Pancreas (tissue), 10 donors: ENCODE measurements around the gene ITGA1. TPM values are rescaled to one million over a fixed set of nuclear protein-coding genes. Genes with fewer than 3 reads are reported as not detected.

Experiments used
- ATAC-seq, 4 donors: fragments of 200-7000 bp; cut with Tn5 transposase; one replicate each; pipeline versions ENCODE4 v1.8.0 to v1.9.1; 2020; ENCODE audit warnings: mild to moderate bottlenecking in 4 of 4, moderate library complexity in 4 of 4
- DNase-seq, 6 donors: peaks; one replicate each; pipeline ENCODE4 v3.0.0-alpha.2; 2020
- FAIRE-seq: peaks from 2 replicates; lab custom pipeline; 2012; peaks lifted over from hg19 to GRCh38; lab: Jason Lieb, UNC
- H3K27ac ChIP-seq, 4 donors: fragments of 200-600 bp; sonication (generic); 1 replicate in 3 of 4; 2 replicates in 1 of 4; pipeline versions ENCODE4 v1.5.0 to v1.8.0; 2020
- H3K27me3 ChIP-seq, 4 donors: fragments of 200-600 bp; one replicate each; pipeline ENCODE4 v1.8.0; 2021
- H3K36me3 ChIP-seq, 3 donors: fragments of 200-600 bp; sonication (generic) in 1 of 3; one replicate each; pipeline versions ENCODE4 v1.5.0 to v1.8.0; 2020 to 2021
- H3K4me1 ChIP-seq, 3 donors: fragments of 200-600 bp; one replicate each; pipeline ENCODE4 v1.8.0; 2021
- H3K4me3 ChIP-seq, 4 donors: fragments of 200-600 bp; sonication (generic) in 2 of 4; one replicate each; pipeline versions ENCODE4 v1.5.0 to v1.8.0; 2020 to 2021
- H3K9me3 ChIP-seq, 4 donors: fragments of 200-600 bp; one replicate each; pipeline ENCODE4 v1.8.0; 2021
- CTCF ChIP-seq, 4 donors: fragments of 200-600 bp; sonication (generic) in 3 of 4; IDR thresholded peaks; one replicate each; pipeline versions ENCODE4 v1.5.0 to v1.8.0; 2021; ENCODE audit warnings: antibody characterized with exemption in 4 of 4
- WGBS, 2 donors: extraction: QIAGEN DNeasy Blood & Tissue Kit; methylation state at CpG; one replicate each; pipeline ENCODE4 v1.1.7; 2013; 5-methylcytosine and 5-hydroxymethylcytosine counted together
- intact Hi-C, 3 donors: fragments of 100-400 bp; cut with DNase I; formaldehyde crosslinking; loops; one replicate each; pipeline versions ENCODE4 v1.11.1 to v1.14.2; 2022
- polyA plus RNA-seq, 2 donors: library from polyadenylated mRNA; stranded (reverse); fragments of 200-250 nt; gene quantifications; one replicate each; pipeline ENCODE4 v1.2.3, GENCODE V29; 2013
- total RNA-seq, 6 donors: library from RNA; stranded (reverse); fragmentation: NEBNext Ultra II Directional in 4 of 6; extraction: Animal tissue kit (Norgen Biotek cat#: 25700) in 4 of 6; gene quantifications; one replicate each; pipeline versions ENCODE4 v1.2.1 to v1.2.4, GENCODE V29; 2021 to 2023
- donor health status: healthy with polysubstance abuse.
- donor health status: DM: no; HTN: no; CAD: no; lungs with moderate emphysema.
- donor health status: DM: no; HTN: no; CAD: no.
- donor health status: control.
- donor health status: control.
- donor health status: Bipolar disorder and iron deficiency.
- donor health status: DM: yes; HTN: yes; CAD: no.
- donor health status: DM: no; HTN: no; CAD: no.
- donor health status: DM: no; HTN: no; CAD: no.
- donor health status: DM: yes; HTN: yes; CAD: no.

The ITGA1 gene
- total and polyA plus RNA-seq, 8 donors = 1.9 to 18.3 (median 6.3) TPM

- H3K4me3 ChIP-seq = no peak overlapping the region
- FAIRE-seq (peak; percentile 20), ATAC-seq (no peak), DNase-seq (no peak)
- WGBS, 2 donors = 59 to 67% methylated on average over 2 of the region's 2 CpGs
- H3K27ac ChIP-seq = no peak overlapping the region
- H3K27me3 ChIP-seq = no peaks in the 10 kb centered on the region
- H3K9me3 ChIP-seq = no peaks in the 10 kb centered on the region
- no peaks in the 10 kb centered on the region for H3K36me3 ChIP-seq
- intact Hi-C loops = no loop called here
- TF ChIP-seq CTCF (IDR thresholded peaks at IDR 0.05) = no peak
- no peaks in the 10 kb centered on the region for H3K4me1 ChIP-seq
These were observed 115.4 kb downstream of the ITGA1 start for GRCh38 chr5:52903142-52903541.

- no peak for ATAC-seq
These were observed 118.6 kb downstream of the ITGA1 start for GRCh38 chr5:52906343-52906742.

DNA sequence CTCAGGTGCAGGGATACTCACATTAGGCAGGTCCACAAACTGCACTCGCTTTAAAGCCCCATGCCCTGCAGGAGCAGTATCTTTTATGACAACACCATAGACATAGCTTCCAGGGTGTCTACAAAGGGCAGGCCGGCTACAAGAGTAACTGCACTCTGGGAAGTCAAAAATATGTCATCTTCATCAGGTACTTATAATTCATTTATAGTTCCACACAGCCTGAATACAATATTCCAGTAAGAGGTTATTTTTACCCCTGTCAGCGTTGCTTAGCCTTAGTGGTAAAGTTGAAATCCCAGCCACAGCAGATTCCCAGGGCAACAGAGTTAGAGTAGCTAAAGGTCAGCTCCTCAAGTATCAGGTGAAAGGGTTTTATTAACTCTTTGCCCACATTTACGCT lies 119.1 kb downstream of the ITGA1 start:
- no peak overlapping the region for H3K27ac ChIP-seq
- DNase-seq = no peak
- no peaks in the 10 kb centered on the region for H3K36me3 ChIP-seq
- FAIRE-seq = no peak
- no peaks in the 10 kb centered on the region for H3K4me1 ChIP-seq
- intact Hi-C loops = no loop called here
- no peak overlapping the region for H3K4me3 ChIP-seq
- no peaks in the 10 kb centered on the region for H3K9me3 ChIP-seq
- 79 to 83% methylated on average over 4 of the region's 4 CpGs for WGBS, 2 donors
- TF ChIP-seq CTCF (IDR thresholded peaks at IDR 0.05) = no peak
- no peaks in the 10 kb centered on the region for H3K27me3 ChIP-seq
- no peak for ATAC-seq

More at GRCh38 chr5:52906343-52906742, 118.6 kb downstream of the ITGA1 start:
- no peaks in the 10 kb centered on the region for H3K9me3 ChIP-seq
- no peak for TF ChIP-seq CTCF (IDR thresholded peaks at IDR 0.05)
- H3K27ac ChIP-seq = no peak overlapping the region
- intact Hi-C loops = no loop called here
- no peaks in the 10 kb centered on the region for H3K36me3 ChIP-seq
- WGBS, 2 donors = 83 to 84% methylated on average over 1 of the region's 1 CpG
- no peak overlapping the region for H3K4me3 ChIP-seq
- no peaks in the 10 kb centered on the region for H3K27me3 ChIP-seq
- DNase-seq = no peak
- no peaks in the 10 kb centered on the region for H3K4me1 ChIP-seq
- FAIRE-seq = no peak

DNA sequence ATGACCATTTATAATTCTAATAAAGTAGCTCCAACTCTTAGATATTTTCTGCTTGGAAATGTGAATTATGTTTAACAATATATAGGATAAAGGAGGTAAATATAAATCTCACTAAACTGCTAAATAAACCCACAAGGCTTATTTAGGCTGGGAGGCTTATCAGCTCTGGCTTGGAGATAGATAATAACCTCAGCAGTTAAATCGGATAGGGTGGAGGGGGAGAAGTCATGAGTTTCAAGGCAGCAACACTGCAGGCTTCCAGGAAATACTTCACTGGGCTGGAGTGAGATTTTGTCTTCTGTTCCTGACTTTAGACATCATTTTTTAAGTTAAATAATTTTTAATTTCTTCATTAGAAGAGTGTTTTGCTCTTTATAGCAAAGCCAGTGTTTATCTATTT lies 121.5 kb downstream of the ITGA1 start:
- TF ChIP-seq CTCF (IDR thresholded peaks at IDR 0.05) = no peak
- ATAC-seq (peak in 1 of 4 donors; percentile 38), FAIRE-seq (no peak), DNase-seq (no peak)
- intact Hi-C loops = no loop called here
- no peaks in the 10 kb centered on the region for H3K4me1 ChIP-seq
- H3K27me3 ChIP-seq = no peaks in the 10 kb centered on the region
- H3K4me3 ChIP-seq = no peak overlapping the region
- no peaks in the 10 kb centered on the region for H3K9me3 ChIP-seq
- no peak overlapping the region for H3K27ac ChIP-seq
- WGBS, 2 donors = 8 to 14% methylated on average over 1 of the region's 1 CpG
- H3K36me3 ChIP-seq = no peaks in the 10 kb centered on the region

DNA sequence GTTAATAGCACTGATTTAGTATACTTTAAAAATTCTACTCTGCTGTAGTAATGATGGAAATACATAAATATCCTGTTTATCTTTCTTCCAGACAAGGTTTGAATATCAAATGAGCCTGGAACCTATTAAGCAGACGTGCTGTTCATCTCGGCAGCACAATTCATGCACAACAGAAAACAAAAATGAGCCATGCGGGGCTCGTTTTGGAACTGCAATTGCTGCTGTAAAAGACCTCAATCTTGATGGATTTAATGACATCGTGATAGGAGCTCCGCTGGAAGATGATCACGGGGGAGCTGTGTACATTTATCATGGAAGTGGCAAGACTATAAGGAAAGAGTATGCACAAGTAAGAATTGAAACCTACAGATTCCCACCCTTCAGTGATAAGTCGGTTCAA lies 122.4 kb downstream of the ITGA1 start:
- H3K36me3 ChIP-seq = no peaks in the 10 kb centered on the region
- no peaks in the 10 kb centered on the region for H3K27me3 ChIP-seq
- no peaks in the 10 kb centered on the region for H3K9me3 ChIP-seq
- no peaks in the 10 kb centered on the region for H3K4me1 ChIP-seq
- no peak overlapping the region for H3K4me3 ChIP-seq
- no peak overlapping the region for H3K27ac ChIP-seq
- intact Hi-C loops = loop anchor here in 1 of 3 donors (10.0 kb wide), 1 partner anchor 125 kb away; the partner anchor contains the start of genes ITGA1 and PELO
- TF ChIP-seq CTCF (IDR thresholded peaks at IDR 0.05) = no peak
- FAIRE-seq (no peak), ATAC-seq (no peak), DNase-seq (no peak)
- WGBS, 2 donors = 49 to 63% methylated on average over 8 of the region's 8 CpGs
